Activated CD8-positive, alpha-beta memory T cell treated with anti-CD3 and anti-CD28 coated beads, Interleukin-2, amount 50 U/mL, for 4 hours (primary cell): Measurements from ENCODE around the gene JAKMIP2.
"Not testable (repeated sequence)": the region's sequence is repeated elsewhere in the genome, so short reads cannot be mapped to it uniquely, and the experiment has no call there.

ENCODE experiments used
- DNase-seq: peaks from one replicate; pipeline ENCODE4 v3.0.0-alpha.2; 2020

Gene JAKMIP2

DNA sequence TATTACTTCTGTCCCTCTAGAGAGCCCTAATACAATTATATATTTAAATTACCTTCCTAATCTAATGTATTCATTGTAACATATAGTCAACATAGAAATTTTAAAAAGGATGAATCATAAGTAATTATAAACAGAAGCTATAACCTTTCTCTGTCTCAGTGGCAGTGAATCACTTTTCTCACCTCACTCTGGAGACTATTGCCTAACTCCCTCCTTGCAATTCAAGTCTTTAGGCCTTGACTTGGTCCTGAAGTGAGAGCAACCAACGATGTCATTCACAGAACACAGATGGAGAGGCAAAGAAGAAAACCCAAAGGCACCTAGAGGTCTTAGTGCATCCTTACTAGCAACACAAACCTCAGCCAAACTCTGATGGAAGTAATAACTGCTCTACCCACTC, 139.4 kb downstream of the JAKMIP2 start:
- no peak for DNase-seq

DNA sequence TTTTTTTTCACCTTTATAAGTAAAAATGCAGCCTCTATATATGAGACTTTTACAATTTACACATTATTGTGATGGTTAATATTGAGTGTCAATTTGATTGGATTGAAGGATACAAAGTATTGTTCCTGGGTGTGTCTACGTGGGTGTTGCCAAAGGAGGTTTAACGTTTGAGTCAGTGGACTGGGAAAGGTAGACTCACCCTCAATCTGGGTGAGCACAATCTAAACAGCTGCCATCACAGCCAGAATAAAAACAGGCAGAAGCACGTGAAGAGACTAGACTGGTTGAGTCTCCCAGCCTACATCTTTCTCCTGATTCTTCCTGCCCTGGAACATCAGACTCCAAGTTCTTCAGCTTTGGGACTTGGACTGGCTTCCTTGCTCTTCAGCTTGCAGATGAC, 139.9 kb downstream of the JAKMIP2 start:
- no peak for DNase-seq

DNA sequence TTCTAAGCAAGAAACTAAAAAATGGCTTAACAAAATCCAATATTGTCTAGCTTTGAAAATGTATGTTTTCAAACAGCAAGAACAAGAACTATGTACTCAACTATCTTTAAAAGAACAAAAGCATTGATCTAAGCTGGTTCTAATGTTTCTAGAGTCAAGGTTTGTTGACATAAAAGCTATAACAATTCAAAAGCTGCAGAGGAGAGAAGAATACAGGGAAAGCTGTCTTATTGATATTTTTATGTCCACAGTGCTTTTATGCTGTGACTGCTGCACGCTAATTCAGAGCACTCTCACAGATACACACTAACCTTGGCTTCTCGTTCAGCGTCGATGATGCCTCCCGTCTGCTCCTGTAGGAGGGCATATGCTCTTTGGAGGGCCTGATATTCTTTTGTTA, 143.2 kb downstream of the JAKMIP2 start:
- no peak for DNase-seq

DNA sequence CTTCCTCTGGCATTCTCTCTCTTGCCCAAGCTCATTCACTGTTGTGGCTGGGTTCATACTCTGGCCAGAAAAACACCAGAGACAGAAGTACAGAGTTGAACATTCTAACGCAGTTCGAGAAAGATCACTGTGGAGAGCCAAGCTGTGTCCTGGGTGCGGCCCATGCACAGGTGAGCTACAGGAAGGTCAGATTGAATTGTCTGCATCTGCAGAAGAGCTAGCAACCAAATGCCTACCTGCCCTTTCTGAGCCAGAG, 145.9 kb downstream of the JAKMIP2 start:
- no peak for DNase-seq

DNA sequence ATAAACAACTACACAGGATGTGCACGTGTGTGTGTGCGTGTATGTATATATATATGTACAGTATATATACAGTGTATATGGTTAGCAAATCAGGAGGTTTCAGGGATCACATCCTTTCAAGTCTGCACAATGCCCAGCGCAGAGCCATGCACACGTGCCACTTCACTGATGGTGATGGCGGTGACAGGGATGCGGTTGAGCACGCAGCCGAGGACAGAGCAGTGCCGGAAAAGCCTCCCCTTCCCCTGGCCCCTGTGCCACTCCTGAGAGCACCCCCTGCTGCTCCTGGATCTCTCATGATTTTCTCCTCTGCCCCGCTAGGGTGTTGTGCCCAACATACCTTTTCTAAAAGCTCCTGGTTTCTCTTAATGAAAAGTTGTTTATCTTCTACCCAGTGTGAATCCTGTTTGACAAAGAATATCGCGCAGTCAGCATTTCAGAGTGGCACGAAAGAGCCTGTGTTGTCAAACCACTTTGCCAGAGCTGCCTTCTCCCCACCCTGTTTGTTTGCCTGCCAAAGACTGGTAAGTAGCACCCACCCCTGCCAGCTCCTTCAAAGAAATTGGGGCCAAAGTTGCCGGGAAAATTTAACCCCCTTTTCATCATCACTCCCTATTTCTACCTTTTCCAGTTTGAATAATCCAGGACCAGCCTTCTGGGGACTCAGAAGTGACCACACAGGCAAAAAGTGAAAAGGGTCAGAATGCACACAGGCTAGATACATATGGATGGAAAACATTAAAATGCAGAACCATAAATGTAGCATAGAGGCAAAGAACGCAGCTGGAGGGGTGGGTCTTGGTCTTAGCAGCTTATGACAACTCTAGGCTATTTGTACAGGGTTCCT, 146.4 kb downstream of the JAKMIP2 start:
- DNase-seq, result no peak

DNA sequence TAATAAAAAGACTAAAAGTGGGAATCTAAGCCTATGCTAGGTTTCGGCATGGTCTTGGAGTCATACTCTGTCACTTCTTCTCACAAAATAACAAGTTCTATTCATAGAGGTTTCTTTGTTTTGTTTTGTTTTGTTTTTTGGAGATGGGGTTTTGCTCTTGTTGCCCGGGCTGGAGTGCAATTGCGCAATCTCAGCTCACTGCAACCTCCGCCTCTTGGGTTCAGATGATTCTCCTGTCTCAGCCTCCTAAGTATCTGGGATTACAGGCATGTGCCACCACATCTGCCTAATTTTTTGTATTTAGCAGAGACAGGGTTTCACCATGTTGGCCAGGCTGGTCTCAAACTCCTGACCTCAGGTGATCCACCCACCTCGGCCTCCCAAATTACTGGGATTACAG, 147.1 kb downstream of the JAKMIP2 start:
- not testable (repeated sequence) for DNase-seq

DNA sequence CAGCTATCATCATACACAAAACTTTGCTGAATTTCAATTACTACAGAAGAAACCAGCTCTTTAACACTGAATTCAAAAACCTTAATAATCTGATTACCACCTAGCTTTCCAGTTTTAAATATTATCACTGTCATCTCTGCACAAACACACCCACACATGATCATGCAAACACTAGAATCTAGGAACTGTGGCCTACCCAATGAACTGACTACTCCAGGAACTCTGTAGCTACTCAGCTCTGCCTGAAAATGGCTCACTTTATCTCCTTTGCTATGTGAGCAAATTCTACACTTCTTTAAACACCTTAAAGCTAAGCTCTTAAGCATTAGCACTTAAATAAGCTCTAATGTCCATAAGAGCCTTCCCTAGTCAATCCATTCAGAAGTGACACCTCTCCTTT, 149.4 kb downstream of the JAKMIP2 start:
- DNase-seq, result no peak

DNA sequence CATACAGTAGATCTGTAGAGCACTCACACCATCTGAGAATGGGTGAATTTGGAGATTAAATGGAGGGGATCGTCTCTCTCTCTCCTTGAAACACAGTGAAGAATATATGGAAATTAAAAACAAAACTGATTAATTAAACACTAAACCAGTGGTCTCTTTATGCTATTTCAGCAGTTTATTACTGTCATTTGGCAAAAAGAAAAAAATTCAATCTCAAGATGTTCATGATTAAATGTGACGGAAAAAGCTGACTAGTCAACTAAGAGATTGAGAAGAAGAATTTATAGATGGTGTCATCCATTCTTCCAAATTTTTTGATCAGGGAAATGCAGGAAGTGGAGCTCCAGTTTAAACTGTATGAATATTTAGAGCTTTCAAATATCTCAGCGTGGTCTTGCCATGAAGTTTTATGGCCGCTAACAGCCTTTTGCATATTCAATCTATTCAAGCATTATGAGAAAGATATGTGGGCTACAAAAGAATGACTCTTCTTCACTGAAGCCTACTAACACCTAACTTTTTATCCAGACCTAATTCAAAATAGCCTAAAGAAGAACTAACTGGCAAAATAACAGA, 151.0 kb downstream of the JAKMIP2 start:
- DNase-seq, result no peak

DNA sequence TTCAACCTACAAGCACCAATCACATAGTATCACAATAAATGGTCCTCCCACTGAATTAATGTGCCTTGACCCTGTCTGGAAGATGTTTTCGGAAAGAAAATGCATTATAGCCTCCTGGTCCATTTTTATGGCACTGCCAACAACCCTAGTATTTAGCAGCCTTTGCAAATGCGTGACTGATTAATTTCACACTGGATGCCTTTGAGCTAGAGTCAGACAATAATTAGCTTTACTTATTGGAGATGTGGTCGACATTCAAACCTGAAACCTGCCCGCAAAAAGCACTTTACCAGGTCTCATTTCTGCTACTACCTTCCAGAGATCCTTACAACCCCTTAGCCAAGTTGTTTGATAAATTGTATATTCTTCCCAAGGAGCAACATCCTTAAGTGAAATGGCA, 153.3 kb downstream of the JAKMIP2 start:
- no peak for DNase-seq

DNA sequence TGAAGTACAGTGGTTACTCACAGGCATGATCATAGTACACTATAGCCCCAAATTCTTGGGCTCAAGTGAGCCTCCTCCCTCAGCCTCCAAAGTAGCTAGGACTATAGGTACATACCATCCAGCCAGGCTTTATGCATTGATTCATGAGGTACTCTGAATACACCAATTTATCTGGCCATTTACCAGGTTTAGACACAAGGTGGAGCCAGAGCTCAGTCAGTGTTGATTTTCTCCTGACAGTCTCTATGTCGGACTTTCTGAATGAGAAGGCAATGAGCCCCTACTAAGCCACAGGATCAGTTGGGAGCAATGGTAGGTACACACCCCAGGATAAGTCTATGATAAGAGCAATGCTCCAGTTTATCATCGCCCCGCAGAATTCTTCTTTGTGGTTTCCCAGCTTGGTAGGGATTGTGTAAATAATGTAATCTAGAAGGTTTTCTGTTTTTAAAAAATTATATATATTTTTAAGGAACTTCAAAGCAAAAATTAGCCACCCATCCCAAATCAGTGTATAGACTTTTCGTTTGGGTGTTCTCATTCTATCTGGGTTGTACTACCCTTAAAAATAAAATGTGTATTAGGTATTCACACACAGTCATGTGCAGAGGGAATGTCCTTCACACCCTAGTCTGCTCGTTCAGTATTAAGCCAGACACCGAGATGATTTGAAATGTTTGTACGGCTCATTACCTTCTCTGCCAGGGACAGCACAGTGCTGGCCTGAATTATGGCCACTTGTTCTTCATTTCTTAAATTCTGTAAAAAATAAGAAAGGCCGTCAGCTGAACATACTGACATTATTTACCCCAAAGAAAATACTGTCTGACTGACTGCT, 154.3 kb downstream of the JAKMIP2 start:
- DNase-seq, result peak; percentile 41

DNA sequence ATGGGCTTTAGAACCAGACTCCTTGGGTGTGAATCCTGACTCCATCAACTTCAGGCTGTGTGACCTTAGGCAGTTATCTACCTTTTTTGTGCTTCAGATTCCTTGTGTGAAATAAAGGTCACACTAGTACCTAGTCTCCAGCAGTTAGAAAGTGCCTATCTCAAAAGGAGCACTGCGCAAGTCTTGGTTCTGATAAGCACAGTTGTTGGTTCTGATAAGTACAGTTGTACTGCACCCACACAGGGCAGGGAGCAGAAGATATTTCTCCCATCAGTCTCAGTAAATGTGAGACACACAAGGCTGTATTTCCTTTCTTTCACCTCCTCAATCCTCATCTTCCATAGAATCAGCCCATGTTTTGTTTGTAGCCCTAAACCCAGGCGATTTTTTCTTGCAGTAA, 156.1 kb downstream of the JAKMIP2 start:
- DNase-seq, result no peak

DNA sequence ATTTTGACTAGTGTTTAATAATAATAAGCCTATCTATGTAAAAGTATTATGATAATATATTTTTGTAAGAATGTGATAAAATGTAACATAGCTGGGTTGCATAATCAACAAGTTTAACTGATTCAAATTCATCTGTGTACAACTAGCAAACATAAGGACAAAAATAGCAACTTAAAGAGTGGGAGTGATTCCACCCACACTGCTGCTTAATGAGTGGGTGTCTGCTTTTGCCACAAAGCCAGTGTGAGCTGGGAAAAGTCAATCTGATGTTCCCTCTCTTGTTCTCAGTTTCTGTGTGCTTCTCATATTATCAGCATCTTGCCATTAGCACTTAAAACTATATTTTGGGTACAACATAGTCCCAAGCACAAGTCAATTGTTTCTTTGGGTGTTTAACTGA, 161.5 kb downstream of the JAKMIP2 start:
- no peak for DNase-seq

DNA sequence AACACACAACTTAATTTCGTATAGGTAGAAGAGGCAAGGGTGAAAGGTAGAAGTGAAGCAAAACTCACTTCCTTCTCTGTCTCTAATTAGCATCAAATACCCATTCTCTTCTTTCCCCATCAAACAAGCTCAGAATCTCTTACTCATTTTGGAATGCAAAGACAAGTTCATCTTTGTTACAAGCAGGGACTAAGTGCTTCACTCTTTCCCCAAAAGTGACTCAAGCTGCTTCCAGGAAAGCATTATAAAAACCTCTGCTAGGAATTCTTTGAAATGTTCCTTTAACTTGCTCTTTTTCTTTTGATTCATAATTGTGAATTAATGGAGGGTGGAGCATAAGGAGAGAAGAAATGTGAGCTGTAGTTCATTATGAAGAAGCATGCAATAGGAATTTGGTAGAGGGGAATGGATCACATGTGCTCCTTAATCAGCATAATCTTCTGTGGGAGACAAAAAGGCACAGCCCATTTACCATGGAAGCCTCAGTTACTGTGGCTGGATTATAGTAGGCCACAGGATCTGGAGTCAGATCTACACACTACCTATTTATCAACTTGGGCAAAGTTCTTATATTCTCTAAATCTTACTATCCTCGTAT, 163.1 kb downstream of the JAKMIP2 start:
- DNase-seq, result no peak

DNA sequence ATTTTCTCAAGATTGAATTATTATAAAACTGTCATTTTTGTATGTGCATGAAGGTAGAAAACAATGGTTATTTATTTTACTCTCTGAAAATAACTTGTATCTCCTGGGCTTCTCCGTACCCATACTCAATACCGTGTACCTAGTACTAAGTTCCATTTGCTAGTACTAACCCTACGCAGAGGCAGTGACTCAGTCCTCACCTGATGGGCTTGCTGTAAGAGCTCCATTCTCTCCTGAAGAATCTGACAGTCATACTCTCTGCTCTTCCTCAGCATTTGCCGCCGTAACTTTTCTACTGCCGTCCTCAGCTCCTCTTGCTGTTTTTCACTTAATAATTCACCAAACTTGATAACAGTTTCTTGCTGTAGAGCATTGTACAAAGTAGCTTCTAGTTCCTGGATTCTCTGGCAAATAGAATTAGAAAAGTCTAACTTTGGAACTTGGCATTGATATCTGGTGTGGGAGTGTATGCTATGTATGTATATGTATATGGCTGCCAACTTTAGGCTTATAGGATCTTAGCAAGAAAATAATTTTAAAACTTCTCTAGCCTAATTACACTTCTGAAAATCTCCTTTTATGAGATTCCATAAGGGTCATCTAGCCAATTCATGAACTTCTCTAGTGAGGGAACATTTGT, 164.7 kb downstream of the JAKMIP2 start:
- no peak for DNase-seq

DNA sequence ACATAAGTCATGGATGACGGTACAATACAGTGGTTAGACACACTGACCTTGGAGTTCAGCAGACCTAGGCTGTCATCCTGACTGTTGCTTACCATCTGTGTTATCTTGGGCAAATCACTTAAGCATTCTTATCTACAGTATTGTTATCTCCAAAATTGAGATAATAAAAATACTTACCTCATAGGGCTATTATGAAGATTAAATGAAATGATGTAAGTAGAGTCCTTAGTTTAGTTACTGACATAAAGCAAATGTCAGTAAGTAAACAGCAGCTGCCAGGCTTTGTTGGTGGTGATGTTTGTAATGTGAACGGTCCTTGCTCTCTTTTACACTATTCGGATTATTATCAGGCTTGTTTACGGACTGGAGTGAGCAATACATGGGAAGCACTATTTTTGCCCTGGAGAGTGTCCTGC, 165.3 kb downstream of the JAKMIP2 start:
- no peak for DNase-seq

DNA sequence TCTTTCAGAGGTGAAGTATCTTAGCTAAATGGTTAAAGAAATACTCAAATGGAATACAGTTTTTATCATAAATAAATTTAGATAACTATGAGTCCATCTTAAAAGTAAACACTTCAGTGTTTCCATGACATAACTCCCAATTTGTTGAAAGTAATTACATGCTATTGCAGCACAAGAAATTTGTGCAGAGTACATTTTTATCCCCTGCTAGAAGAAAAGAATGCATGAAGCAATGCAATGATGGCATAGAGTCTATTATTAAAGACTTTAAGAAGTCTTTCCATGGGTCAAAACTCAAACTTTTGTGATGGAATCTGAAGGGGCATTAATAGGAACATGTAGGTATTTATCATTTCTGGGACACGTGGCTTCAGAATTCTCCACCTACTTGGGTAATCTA, 166.1 kb downstream of the JAKMIP2 start:
- no peak for DNase-seq

DNA sequence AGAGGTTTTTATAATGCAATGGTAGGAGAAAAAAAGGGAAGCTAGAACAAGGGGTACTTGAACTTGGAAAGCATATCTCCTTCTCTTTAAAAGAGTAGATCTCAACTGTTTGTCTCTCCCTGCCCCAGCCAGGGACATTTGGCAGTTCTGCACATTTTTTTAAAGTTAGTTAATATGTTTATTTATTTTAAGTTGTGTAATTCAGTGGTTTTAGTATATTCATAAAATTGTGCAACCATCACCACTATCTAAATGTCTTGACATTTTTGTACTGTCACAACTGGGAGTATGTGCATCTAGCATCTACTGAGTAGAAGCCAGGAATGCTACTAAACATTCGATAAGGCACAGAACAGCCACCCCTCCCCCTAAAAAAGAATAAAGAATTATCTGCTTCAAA, 169.2 kb downstream of the JAKMIP2 start:
- no peak for DNase-seq

DNA sequence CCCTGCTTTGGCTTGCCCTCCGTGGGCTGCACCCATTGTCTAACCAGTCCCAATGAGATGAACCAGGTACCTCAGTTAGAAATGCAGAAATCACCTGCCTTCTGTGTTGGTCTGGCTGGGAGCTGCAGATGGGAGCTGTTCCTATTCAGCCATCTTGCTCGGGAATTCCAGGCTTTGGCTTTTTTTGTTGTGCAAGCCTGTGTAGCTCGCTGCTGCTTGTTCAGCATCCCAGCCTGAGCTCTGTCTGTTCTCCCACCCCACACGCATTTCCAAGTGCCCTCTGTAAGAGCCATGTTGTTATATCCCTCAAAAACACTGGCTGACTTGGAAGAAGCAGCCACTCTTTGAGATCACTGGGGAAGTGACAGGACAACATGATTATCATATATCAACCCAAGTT, 171.0 kb downstream of the JAKMIP2 start:
- DNase-seq, result no peak

DNA sequence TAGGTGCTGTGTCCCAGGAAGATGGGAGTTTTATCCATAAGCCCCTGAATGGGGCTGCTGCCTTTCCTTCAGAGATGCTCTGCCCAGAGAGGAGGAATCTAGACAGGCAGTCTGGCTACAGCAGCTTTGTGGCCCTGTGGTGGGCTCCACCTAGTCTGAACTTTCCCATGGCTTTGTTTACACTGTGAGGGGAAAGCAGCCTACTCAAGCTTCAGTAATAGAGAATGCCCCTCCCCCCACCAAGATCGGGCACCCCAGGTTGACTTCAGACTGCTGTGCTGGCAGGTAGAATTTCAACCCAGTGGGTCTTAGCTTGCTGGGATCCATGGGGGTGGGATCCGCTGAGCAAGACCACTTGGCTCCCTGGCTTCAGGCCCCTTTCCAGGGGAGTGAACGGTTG, 171.7 kb downstream of the JAKMIP2 start:
- DNase-seq, result no peak

DNA sequence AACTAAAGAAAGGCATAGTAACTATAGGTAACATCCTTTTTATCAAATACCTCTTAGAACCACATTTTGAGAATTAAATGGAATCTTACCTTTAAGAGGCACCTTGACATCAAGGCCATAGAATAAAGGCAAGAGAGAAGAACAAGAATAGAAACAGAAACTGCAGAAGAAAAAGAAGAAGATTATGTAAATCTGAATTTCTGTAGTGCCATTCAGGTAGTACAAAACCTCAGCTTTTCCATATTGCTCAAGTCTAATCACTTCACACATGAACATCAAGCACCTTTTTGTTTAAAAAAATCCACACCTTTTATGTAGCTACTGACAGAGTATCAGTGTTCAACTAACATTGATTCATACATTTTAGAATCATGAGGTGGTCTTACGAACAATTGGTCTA, 180.9 kb downstream of the JAKMIP2 start:
- DNase-seq, result no peak

DNA sequence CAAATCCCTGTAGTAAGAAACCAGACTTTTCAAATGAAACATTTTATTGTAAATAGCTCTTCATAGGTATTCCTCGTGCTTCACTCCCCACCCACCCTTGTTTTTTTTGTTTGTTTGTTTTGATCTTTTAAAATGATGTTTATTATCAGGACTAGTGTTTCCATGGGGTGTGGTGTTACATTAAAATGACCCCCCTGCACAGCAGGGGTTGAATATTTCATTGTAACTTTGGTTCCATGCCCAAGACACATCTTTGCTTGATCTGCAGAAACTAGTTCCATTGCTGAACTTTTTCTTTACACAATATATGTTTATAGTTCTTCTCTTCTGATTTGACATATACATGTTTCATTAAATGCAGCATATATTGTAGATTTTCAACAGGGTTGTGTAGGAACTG, 191.4 kb downstream of the JAKMIP2 start:
- no peak for DNase-seq

DNA sequence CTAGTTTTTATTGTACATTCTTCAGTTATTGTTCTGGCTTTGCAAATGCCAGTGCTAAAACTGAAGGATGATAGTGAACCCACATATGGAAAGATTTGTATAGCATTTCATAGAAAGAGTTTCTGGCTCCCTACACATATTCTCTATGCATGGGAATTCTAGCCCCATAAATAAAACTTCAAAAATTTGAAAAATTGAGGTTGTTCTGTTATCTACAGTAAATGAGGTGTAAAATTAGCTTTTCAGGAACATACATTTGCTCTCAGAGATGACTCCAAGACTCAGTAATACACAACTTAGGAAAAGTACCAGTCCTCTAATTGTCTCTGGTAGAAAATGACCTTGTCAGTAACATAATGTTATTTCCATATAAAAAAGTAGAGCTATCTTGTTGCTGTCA, 192.4 kb downstream of the JAKMIP2 start:
- no peak for DNase-seq

DNA sequence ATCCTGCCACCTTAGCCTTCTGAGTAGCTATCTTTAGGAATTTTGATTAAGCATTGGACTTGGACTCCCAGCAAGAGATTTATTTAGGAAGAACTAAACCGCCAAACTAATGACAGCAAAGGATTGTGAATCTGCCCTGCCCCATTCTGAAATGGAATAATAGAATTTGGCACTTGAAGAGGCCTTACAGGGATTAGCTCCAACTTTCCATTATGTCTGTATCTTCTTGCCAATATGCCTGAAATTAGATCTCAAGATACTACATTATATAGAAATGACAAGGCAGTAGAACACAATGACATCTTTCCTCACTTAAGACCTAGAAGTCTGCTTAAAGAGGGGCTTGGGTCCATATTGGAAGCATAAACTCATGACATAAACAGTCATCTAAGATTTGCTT, 195.7 kb downstream of the JAKMIP2 start:
- no peak for DNase-seq
